ENCODE results near the gene ACSM3. TPM values are rescaled to one million over a fixed set of nuclear protein-coding genes. Genes with fewer than 3 reads are reported as not detected.

Gene ACSM3
- total and polyA plus RNA-seq, 9 of the 15 experiments (the other 6 are each of a cell fraction or from before 2014, with no cell fraction given): 112 to 420 (median 182) TPM

- TF ChIP-seq PBX2 (CRISPR knock-in tag; IDR thresholded peaks at IDR 0.05; ENCODE audit: low read depth) (no peak), PBX2 (tag; conservative IDR thresholded peaks at IDR 0.05; ENCODE audit: low read depth) (peak; percentile 62), ELF2 (CRISPR knock-in tag; IDR thresholded peaks at IDR 0.05) (0 out of 2 replicates have a peak, but pooled peaks have one; percentile 44), TEAD1 (CRISPR knock-in tag; IDR thresholded peaks at IDR 0.05) (peak in 1 of 2 experiments; percentile 81; a peak in 1 of 4 replicates), SMAD3 (CRISPR knock-in tag; conservative IDR thresholded peaks at IDR 0.05) (peak; percentile 90), VEZF1 (CRISPR knock-in tag; IDR thresholded peaks at IDR 0.05) (peak; percentile 70; the same call in 1 of the 2 replicates), KLF1 (tag; IDR thresholded peaks at IDR 0.05) (no peak), SMARCA5 (IDR thresholded peaks at IDR 0.05) (no peak), HBP1 (CRISPR knock-in tag; IDR thresholded peaks at IDR 0.05) (peak; percentile 76; the same call in 1 of the 2 replicates), FOXM1 (IDR thresholded peaks at IDR 0.05; ENCODE audit: low read depth) (peak; percentile 91), FOXM1 (CRISPR knock-in tag; IDR thresholded peaks at IDR 0.05; ENCODE audit: low read depth) (no peak), BCOR (IDR thresholded peaks at IDR 0.05) (peak; percentile 37; the same call in 1 of the 2 replicates), TBL1XR1 (IDR thresholded peaks at IDR 0.05; ENCODE audit: low read length in 2 of 2) (peak in 1 of 2 experiments; percentile 84; a peak in 1 of 4 replicates), OTX1 (CRISPR knock-in tag; IDR thresholded peaks at IDR 0.05) (peak; percentile 79; the same call in 1 of the 2 replicates), HCFC1 (IDR thresholded peaks at IDR 0.05; ENCODE audit: low read depth, low read length) (no peak), ELF4 (CRISPR knock-in tag; IDR thresholded peaks at IDR 0.05) (0 out of 2 replicates have a peak, but pooled peaks have one; percentile 64), SNIP1 (IDR thresholded peaks at IDR 0.05; ENCODE audit: low read depth) (no peak), NR2F6 (CRISPR knock-in tag; IDR thresholded peaks at IDR 0.05) (peak; percentile 87; the same call in 1 of the 2 replicates), ZBTB8A (IDR thresholded peaks at IDR 0.05; ENCODE audit: partially characterized antibody) (no peak), C11orf30 (IDR thresholded peaks at IDR 0.05; ENCODE audit: low read depth) (peak; percentile 98), EGR1 (conservative IDR thresholded peaks at IDR 0.05) (no peak), HLTF (IDR thresholded peaks at IDR 0.05) (no peak), ZNF75A (CRISPR knock-in tag; IDR thresholded peaks at IDR 0.05) (peak; percentile 16; the same call in 1 of the 2 replicates), MTA2 (IDR thresholded peaks at IDR 0.05; ENCODE audit: low read depth) (peak; percentile 85), CEBPB (tag; IDR thresholded peaks at IDR 0.05) (peak; percentile 88), NBN (IDR thresholded peaks at IDR 0.05; ENCODE audit: low read depth) (peak; percentile 56; the same call in 1 of the 2 replicates), PHB (CRISPR knock-in tag; IDR thresholded peaks at IDR 0.05) (no peak), ZNF316 (IDR thresholded peaks at IDR 0.05) (peak; percentile 98), ZC3H8 (IDR thresholded peaks at IDR 0.05) (no peak)
Observed at GRCh38 chr16:20826039-20826566, 62.3 kb downstream of the ACSM3 start (continued).

Data from K562 (cell line).